ENCODE data around the gene CAPN12.

The CAPN12 gene

GRCh38 chr19:38737921-38738737, 6.1 kb downstream of the CAPN12 start:
- no peak for DNase-seq

GRCh38 chr19:38737281-38737865, 6.9 kb downstream of the CAPN12 start:
- DNase-seq, result no peak

- DNase-seq, result no peak
Observed at GRCh38 chr19:38736413-38737280, 7.6 kb downstream of the CAPN12 start.

DNA sequence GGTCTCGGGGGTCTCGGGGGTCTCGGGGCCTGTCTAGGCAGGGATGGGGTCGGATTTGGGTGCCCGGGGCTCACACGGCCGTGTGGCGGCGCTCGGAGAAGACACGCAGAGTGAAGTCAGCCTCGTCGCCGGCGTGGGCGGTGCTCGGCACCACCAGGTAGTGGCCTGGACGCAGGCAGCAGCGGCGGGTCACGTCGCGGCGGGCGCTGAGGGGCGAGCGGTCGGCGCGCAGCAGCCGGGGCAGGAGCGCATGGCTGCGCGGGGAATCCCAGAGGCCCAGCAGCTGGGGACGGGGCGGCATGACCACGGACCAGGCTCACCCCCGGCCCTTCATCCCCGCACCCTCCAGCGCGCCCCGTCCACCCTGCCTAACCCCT, 8.2 kb downstream of the CAPN12 start:
- DNase-seq, result no peak

GRCh38 chr19:38735257-38735686, 9.0 kb downstream of the CAPN12 start:
- no peak for DNase-seq

DNA sequence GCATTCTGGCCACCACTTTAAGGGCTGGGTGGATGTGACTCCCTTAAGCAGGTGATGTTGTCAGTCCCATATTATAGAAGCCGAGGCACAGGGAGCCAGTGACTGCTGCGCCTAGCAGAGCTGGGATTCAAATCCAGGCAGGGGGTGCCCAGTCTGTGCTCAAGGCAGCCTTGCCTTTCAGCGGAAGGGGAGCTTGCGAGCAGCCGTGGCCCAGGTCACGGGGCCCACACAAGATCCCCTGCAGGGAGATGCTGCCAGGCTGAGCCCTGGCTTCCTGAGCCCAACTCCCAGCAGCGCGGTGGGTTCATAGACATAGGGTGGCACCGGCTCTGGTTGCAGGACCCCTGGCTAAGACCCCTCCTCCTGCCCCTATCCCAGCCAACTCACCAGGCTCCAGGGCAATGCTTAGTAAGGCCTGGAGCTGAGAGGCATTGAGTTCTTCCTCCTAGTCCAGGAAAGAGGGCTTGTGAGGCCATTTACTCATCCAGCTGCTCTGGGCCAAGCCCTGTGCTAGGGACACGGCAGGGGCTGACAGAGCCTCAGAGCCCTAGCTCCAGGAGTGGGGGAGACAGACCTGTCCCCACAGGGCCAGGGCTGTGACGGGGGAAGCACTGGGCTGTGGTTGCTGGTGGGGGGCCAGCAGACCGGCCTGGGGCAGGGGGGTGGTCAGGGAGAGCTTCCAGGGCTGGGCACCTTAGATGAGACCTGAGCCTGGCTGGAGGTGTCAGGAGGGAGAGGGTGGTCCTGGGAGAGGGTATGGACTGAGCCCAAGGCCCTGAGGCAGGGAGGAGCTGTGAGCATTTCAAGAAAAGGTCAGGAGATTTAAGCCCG, 9.6 kb downstream of the CAPN12 start:
- DNase-seq, result no peak

DNA sequence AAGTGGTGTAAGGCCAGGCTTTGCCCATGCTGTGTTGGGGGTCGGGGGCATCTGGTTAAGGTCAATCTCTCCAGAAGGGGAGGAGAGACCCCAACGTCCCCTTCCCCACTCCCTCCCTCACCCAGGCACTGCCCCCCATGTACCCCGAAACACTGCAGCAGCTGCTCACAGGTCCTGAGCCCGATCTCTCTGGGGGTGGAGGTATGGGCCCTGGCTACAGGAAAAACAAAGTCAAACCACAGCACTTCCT, 10.2 kb downstream of the CAPN12 start:
- DNase-seq, result no peak

GRCh38 chr19:38733493-38734175, 10.6 kb downstream of the CAPN12 start:
- DNase-seq, result no peak

- DNase-seq, result no peak
Observed at GRCh38 chr19:38733241-38733492, 11.1 kb downstream of the CAPN12 start.

- DNase-seq, result no peak
Observed at GRCh38 chr19:38731654-38732301, 12.5 kb downstream of the CAPN12 start.

DNA sequence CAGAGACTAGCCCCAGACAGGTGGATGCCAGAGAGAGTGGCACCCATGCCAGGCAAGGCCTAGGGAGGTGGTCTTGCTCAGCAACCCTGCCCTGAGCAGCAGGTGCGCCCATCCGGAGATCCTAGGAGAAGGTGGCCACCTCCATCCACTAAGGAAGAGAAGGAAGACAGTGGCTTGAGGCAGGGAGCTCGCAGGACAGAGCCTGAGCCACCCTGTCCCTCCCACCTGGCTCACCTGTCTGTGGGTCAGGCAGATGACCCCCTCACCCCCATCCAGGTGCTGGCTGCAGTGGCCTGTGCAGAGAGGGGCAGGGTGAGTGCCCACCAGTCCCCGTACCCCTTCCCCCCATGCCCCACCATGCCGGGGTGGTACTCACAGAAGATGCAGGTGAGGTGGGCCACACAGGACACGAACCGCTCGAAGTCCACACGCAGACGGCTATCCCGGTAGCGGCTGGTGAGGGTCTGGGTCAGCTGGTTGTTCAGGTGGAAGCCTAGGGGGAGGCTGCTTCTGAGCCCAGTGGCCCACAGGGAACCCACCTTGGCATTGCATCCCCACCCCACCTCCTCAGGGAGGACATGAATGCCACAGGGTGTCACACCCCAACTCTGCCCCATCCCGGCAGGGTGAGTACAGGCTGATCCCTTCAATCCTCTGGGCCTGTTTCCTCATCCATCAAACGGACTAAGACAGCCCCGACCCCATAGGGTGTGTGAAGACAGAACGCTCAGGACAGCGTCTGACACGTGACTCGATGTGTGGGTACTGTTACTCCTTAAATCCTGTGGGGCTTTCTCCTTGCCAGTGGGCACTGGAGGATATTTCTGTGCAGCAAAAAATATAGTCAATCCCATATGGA, 13.3 kb downstream of the CAPN12 start:
- no peak for DNase-seq

DNA sequence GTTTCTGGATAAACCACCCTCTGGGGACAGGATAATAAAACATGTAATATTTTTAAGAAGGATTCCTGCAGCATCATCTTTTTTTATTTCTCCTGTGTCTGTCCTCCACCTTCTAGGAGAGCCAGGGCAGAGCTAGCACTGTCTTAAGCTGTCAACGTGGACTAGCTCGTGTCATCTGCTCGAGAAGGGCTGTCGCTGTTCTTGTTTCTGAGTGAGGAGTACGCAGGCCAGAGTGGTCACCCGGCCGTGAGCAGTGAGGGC, 13.9 kb downstream of the CAPN12 start:
- no peak for DNase-seq

GRCh38 chr19:38729653-38730469, 14.4 kb downstream of the CAPN12 start:
- no peak for DNase-seq

DNA sequence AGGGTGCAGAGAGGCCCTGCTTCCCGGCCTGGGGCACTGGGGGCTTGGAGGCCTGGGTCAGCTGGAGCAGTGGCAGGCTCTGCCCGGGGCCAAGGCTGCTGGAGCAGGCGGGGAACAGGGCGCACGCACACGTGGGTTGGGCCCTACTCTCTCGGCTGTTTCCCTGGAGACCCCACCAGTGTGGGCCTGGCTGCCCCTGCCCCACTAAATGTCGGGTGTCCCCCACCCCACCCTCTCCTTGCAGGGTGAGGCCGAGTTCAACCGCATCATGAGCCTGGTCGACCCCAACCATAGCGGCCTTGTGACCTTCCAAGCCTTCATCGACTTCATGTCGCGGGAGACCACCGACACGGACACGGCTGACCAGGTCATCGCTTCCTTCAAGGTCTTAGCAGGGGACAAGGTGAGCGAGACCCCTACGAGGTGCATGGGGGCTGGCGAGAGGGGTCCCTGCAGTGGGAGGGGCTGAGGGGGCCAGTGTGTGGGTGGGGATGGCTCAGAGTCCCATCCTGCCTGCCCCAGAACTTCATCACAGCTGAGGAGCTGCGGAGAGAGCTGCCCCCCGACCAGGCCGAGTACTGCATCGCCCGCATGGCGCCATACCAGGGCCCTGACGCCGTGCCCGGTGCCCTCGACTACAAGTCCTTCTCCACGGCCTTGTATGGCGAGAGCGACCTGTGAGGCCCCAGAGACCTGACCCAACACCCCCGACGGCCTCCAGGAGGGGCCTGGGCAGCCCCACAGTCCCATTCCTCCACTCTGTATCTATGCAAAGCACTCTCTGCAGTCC, 15.3 kb downstream of the CAPN12 start:
- DNase-seq, result no peak

DNA sequence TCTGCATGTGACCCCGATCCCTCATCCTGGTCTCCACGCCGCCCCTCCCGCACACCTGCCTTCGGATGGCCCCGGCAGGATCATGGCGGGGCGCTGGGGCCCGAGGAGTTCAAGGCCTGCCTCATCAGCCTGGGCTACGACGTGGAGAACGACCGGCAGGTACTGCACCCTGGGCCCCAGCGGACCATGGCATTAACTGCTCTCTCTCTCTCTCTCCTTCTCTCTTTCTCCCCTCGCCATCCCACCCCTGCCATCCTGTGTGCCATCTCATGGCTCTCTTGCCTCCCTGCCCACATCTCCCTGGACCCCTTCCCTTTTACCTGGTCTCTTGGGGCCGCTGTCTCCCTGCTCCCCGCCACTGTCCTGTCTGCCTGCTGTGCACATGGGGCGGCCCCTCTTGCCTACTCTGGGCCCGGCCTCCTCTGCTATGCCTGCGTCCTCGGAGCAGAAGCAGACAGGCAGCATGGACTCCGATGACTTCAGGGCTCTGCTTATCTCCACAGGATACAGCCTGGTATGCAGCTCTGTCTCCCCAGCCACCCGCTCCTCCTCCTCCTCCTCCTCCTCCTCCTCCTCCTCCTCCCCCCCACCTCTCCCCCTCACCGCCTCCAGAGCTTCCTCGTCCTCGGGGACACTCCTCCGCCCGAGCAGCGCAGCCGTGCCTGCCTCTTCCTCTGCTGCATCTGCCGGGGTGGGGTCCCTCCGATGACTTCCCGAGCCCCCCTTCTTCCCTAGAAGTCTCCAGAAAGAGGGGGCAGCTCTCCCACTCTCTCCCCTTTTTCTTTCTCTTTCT, 16.2 kb downstream of the CAPN12 start:
- DNase-seq, result no peak

DNA sequence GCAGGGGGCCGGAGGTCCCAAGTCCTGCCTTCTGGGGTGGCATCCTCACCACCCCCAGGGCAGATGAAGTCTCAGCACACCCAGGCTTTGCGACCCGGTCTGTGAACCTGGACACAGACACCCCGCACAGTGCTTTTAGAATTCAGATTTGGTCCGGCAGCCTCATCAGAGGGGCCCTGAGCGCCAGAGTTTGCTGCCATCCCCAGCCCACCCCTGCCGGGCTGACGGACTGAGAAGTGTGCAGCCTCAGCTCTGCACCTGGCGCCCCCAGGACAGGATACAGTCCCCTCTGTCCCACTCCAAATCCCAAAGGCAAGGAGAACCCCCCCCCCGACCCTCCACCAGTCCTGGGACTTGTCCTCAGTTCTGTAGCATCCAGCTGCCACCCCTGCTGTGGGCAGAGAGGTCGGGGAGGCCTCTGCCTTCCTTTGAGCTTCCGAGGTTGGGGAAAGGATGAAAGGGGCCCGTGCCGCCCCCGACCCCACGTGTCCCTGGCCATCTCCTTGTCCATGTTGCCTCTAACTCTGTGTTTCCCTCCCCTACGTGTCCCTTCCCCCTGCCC, 16.9 kb downstream of the CAPN12 start:
- no peak for DNase-seq

GRCh38 chr19:38726761-38727301, 17.4 kb downstream of the CAPN12 start:
- no peak for DNase-seq

DNA sequence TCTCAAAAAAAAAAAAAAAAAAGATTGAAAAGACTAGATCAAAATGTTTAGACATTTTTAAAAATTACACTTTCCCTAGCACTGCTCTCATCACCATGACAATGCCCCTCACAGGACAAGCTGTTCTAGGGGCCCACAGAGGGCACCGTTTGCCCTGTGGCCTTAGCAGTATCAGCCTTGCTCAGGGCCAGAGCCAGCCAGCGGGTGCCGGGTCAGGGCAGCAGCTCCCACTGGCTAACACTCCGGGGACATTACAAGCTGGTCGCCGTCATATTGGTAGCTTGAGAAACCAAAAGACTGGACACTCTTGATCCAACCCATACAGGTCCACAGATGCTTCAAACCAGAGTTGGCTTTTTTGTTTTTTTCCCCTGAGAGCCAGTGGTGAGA, 18.0 kb downstream of the CAPN12 start:
- DNase-seq, result no peak
